SK-N-SH treated with all-trans-retinoic acid at 6 μM for 48 hours (cell line): ENCODE measurements around the gene IPPK.

Experiments
- ESRRG ChIP-seq: fragments of 250-450 bp; sonication (Bioruptor Pico); IDR thresholded peaks from 2 replicates; pipeline ENCODE4 v1.6.1; 2021; ENCODE audit warnings: mild to moderate bottlenecking
- OSR1 ChIP-seq: fragments of 250-450 bp; sonication (Bioruptor Pico); IDR thresholded peaks from 2 replicates; pipeline ENCODE4 v1.8.0; 2022; ENCODE audit warnings: moderate library complexity, mild to moderate bottlenecking, inconsistent platforms
- SNAI2 ChIP-seq: fragments of 250-450 bp; sonication (Bioruptor Pico); IDR thresholded peaks from 2 replicates; pipeline ENCODE4 v1.5.0; 2020; ENCODE audit warnings: mild to moderate bottlenecking, moderate library complexity
- ZFP3 ChIP-seq: fragments of 250-450 bp; sonication (Bioruptor Pico); IDR thresholded peaks from 2 replicates; pipeline ENCODE4 v1.5.0; 2020; ENCODE audit warnings: mild to moderate bottlenecking, moderate library complexity
- ZNF70 ChIP-seq: fragments of 450-650 bp; formaldehyde crosslinking; IDR thresholded peaks from 2 replicates; pipeline ENCODE4 v1.5.0; 2020; ENCODE audit warnings: mild to moderate bottlenecking, moderate library complexity
- TF ChIP-seq, protein P1 (sequence below): fragments of 250-450 bp; sonication (Bioruptor Pico); IDR thresholded peaks from 2 replicates; pipeline ENCODE4 v1.8.0; 2020; ENCODE audit warnings: mild to moderate bottlenecking, moderate library complexity, borderline replicate concordance

DNA sequence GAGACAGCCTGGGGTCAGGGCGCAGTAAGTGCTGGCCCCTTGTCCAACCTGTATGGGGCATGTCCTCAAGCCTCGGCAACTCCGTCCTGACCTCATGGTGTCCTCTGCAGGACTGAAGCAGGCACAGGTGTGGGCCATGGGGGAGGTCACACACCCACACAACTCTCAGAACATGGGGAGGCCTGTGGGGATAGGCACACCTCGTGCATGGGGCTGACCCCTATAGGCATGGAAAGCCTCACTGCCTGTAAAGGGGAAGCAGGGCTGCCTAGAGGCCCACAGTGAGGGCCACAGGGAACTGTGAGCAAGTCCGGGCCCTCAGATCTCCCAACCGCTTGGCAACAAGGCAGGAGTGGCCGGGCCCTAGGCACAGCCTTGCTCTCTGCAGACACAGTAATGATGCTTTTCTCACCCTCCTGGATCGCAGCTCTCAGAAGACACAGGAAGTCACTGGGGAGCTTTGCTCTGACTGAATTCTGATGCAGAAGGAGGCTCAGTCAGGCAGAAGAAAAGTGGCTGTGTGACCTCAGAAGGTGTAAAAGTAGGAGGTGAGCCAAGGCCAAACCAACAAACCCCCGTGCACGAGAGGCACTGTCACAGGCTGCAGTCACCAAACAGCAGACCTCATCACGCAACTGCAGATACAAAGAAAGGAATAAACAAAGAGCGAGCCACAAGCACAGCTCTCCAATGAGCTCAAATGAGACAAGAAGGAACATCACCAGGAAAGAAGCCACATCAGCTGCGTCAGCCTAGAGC is 5.4 kb downstream of the IPPK start:
- TF ChIP-seq OSR1 (CRISPR knock-in tag) (no peak), ESRRG (no peak), SNAI2 (CRISPR knock-in tag) (no peak), ZFP3 (no peak), ZNF70 (CRISPR knock-in tag) (no peak)
- TF ChIP-seq, protein P1, sequence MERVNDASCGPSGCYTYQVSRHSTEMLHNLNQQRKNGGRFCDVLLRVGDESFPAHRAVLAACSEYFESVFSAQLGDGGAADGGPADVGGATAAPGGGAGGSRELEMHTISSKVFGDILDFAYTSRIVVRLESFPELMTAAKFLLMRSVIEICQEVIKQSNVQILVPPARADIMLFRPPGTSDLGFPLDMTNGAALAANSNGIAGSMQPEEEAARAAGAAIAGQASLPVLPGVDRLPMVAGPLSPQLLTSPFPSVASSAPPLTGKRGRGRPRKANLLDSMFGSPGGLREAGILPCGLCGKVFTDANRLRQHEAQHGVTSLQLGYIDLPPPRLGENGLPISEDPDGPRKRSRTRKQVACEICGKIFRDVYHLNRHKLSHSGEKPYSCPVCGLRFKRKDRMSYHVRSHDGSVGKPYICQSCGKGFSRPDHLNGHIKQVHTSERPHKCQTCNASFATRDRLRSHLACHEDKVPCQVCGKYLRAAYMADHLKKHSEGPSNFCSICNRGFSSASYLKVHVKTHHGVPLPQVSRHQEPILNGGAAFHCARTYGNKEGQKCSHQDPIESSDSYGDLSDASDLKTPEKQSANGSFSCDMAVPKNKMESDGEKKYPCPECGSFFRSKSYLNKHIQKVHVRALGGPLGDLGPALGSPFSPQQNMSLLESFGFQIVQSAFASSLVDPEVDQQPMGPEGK (CRISPR knock-in tag) = no peak
